Gastrocnemius medialis (tissue), 4 donors: ENCODE measurements around the gene FDXACB1. TPM values are rescaled to one million over a fixed set of nuclear protein-coding genes. Genes with fewer than 3 reads are reported as not detected.

Source experiments
- ATAC-seq, 2 donors: fragments of 150-250 bp; one replicate each; pipeline ENCODE4 v1.9.1; 2016
- DNase-seq, 2 donors: peaks; one replicate each; pipeline ENCODE4 v3.0.0-alpha.2; 2019
- H3K27ac ChIP-seq, 4 donors: fragments of 200-600 bp; sonication (generic); 1 replicate in 1 of 4; 2 replicates in 3 of 4; pipeline ENCODE4 v1.5.1; 2016 to 2018; ENCODE audit warnings: mild to moderate bottlenecking in 2 of 4, moderate library complexity in 1 of 4
- H3K27me3 ChIP-seq, 3 donors: fragments of 200-600 bp; sonication (generic) in 2 of 3; 1 replicate in 1 of 3; 2 replicates in 2 of 3; pipeline versions ENCODE4 v1.5.1 to v1.6.0; 2016 to 2019; ENCODE audit warnings: mild to moderate bottlenecking in 1 of 3, moderate library complexity in 1 of 3
- H3K36me3 ChIP-seq, 2 donors: fragments of 200-600 bp; sonication (generic) in 1 of 2; one replicate each; pipeline ENCODE4 v1.5.1; 2017 to 2018
- H3K4me1 ChIP-seq, 2 donors: fragments of 200-600 bp; sonication (generic) in 1 of 2; one replicate each; pipeline ENCODE4 v1.5.1; 2016 to 2017; ENCODE audit warnings: mild to moderate bottlenecking in 2 of 2
- H3K4me3 ChIP-seq, 4 donors: fragments of 200-600 bp; sonication (generic) in 3 of 4; 1 replicate in 1 of 4; 2 replicates in 3 of 4; pipeline ENCODE4 v1.5.1; 2016 to 2019; ENCODE audit warnings: mild to moderate bottlenecking in 2 of 4
- H3K9me3 ChIP-seq, 3 donors: fragments of 200-600 bp; sonication (generic) in 2 of 3; 1 replicate in 1 of 3; 2 replicates in 2 of 3; pipeline ENCODE4 v1.5.1; 2016 to 2019
- CTCF ChIP-seq, 5 experiments: fragments of 450-650 bp in 3 of 5; fragments of 200-600 bp in 2 of 5; sonication (generic) in 2 of 5; IDR thresholded peaks in 4 of 5; conservative IDR thresholded peaks in 1 of 5; 1 replicate in 4 of 5; 2 replicates in 1 of 5; pipeline ENCODE4 v1.5.1; 2016 to 2019; ENCODE audit warnings: antibody characterized with exemption in 5 of 5, mild to moderate bottlenecking in 3 of 5, moderate library complexity in 3 of 5
- POLR2A ChIP-seq, 2 donors: fragments of 450-650 bp; IDR thresholded peaks; one replicate each; pipeline ENCODE4 v1.6.1; 2017; ENCODE audit warnings: antibody characterized with exemption in 2 of 2, mild to moderate bottlenecking in 2 of 2, moderate library complexity in 2 of 2
- in situ Hi-C, 4 donors: fragments of 200-750 bp; cut with MboI; loops; one replicate each; pipeline versions ENCODE4 v1.15.0 to v1.8.0; 2017; ENCODE audit warnings: low sequenced_read_pairs in 4 of 4
- intact Hi-C: fragments of 100-400 bp; cut with DNase I; formaldehyde crosslinking; loops from one replicate; pipeline ENCODE4 v1.15.1; 2023; ENCODE audit warnings: low total_unique reads
- total RNA-seq, 4 donors: library from RNA; depleted of rRNA; stranded (reverse); fragments of >200 nt; gene quantifications; one replicate each; pipeline versions ENCODE4 v1.1.0 to v1.2.3, GENCODE V29; 2016

FDXACB1 gene
- total RNA-seq, 4 donors from 2014 or later = 0.11 to 0.91 (median 0.29) TPM

DNA sequence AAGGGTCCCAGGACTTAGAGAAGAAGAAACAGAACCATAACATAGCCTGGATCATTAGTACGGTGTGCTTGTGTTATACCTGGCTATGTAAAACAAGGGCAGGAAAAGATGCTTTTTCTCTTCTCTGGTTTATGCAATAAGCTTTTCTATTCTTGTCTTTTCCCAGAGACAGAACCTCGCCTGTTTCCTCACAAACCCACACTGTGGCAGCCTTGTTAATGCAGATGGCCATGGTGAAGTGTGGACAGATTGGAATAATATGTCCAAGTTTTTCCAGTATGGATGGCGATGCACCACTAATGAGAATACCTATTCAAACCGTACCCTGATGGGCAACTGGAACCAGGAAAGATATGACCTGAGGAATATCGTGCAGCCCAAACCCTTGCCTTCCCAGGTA lies 3.2 kb upstream of the FDXACB1 start:
- Histone ChIP-seq H3K4me3 (no peak overlapping the region), H3K36me3 (no peaks in the 10 kb centered on the region), H3K27ac (no peak overlapping the region), H3K4me1 (peaks cover 8 to 19% of the 10 kb centered on the region in 2 donors), H3K27me3 (no peaks in the 10 kb centered on the region), H3K9me3 (no peaks in the 10 kb centered on the region)
- intact Hi-C loops = no loop called here
- DNase-seq (no peak), ATAC-seq (no peak)
- in situ Hi-C loops = no loop called here
- TF ChIP-seq POLR2A (IDR thresholded peaks at IDR 0.05) (no peak), CTCF (IDR thresholded peaks at IDR 0.05 in 4 of 5, conservative IDR thresholded peaks at IDR 0.05 in 1 of 5) (no peak)

GRCh38 chr11:111879637-111879960 lies 634 bp upstream of the FDXACB1 start:
- in situ Hi-C loops = loop anchor here (5.0 to 10.0 kb wide), 6 partner anchors 33 to 205 kb away; partner anchors contain the start of genes CRYAB (in 1 of the 4), DIXDC1 (in 1 of the 4), HSPB2 (in 1 of the 4) and NKAPD1 (in 1 of the 4)
- intact Hi-C loops = loop anchor here (1.0 to 10.0 kb wide), 7 partner anchors 31 to 1435 kb away; partner anchors contain the start of genes CRYAB, SDHD, TIMM8B and TTC12
- TF ChIP-seq CTCF (IDR thresholded peaks at IDR 0.05 in 4 of 5, conservative IDR thresholded peaks at IDR 0.05 in 1 of 5) = no peak
- TF ChIP-seq POLR2A (IDR thresholded peaks at IDR 0.05) = no peak
- Histone ChIP-seq H3K4me1 (peaks cover 8 to 19% of the 10 kb centered on the region in 2 donors), H3K4me3 (peak overlapping the region; percentile 58 to 75 (median 68)), H3K27me3 (no peaks in the 10 kb centered on the region), H3K36me3 (no peaks in the 10 kb centered on the region), H3K27ac (peak overlapping the region; percentile 81 to 92 (median 88)), H3K9me3 (no peaks in the 10 kb centered on the region)
- peak; percentile 1 for ATAC-seq
- DNase-seq = no peak

- no peaks in the 10 kb centered on the region for H3K27me3 ChIP-seq
- in situ Hi-C loops (loop anchor here (5.0 to 10.0 kb wide), 6 partner anchors 34 to 206 kb away; partner anchors contain the start of genes CRYAB (in 1 of the 4), DIXDC1 (in 1 of the 4), HSPB2 (in 1 of the 4) and NKAPD1 (in 1 of the 4)), intact Hi-C loops (loop anchor here (2.0 to 10.0 kb wide), 6 partner anchors 32 to 1436 kb away; partner anchors contain the start of genes CRYAB, SDHD, TIMM8B and TTC12)
- peak overlapping the region; percentile 81 to 92 (median 88) for H3K27ac ChIP-seq
- ATAC-seq = peak; percentile 9 to 11
- H3K36me3 ChIP-seq = no peaks in the 10 kb centered on the region
- TF ChIP-seq CTCF (IDR thresholded peaks at IDR 0.05 in 4 of 5, conservative IDR thresholded peaks at IDR 0.05 in 1 of 5) = no peak
- DNase-seq = no peak
- peaks cover 8 to 19% of the 10 kb centered on the region in 2 donors for H3K4me1 ChIP-seq
- H3K9me3 ChIP-seq = no peaks in the 10 kb centered on the region
- peak overlapping the region; percentile 58 to 75 (median 68) for H3K4me3 ChIP-seq
Measured at GRCh38 chr11:111878385-111878848, 548 bp downstream of the FDXACB1 start.

DNA sequence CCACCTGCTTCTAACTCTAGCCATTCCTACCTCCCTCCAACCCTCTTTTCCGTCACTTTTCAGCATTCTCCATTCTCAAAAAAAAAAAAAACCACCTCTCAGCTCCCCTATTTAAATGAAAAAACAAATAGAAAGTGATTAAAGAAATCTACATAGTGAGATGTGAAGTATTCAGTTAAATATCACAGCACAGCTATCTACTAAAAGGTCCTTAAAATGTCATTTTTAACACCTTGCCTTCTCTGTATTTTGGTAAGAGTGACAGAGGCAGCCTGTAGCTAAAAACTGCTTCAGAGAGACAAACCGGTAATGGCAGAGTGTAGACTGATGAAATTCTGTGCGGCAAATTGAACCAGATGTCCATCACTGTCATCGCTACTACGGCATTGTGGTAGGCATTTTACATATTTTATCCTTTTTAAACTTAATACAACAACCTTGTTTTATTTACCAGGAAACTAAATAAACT lies 7.2 kb downstream of the FDXACB1 start:
- TF ChIP-seq CTCF (IDR thresholded peaks at IDR 0.05 in 4 of 5, conservative IDR thresholded peaks at IDR 0.05 in 1 of 5) (no peak), POLR2A (IDR thresholded peaks at IDR 0.05) (no peak)
- Histone ChIP-seq H3K27me3 (no peaks in the 10 kb centered on the region), H3K9me3 (no peaks in the 10 kb centered on the region), H3K4me3 (peak overlapping the region; percentile 78 to 96 (median 86)), H3K36me3 (peaks cover 0 to 28% of the 10 kb centered on the region in 2 donors), H3K27ac (peak overlapping the region; percentile 90 to 95 (median 93)), H3K4me1 (peaks cover 17 to 18% of the 10 kb centered on the region in 2 donors)
- ATAC-seq (peak; percentile 31 to 37), DNase-seq (no peak)
- in situ Hi-C loops = loop anchor here (10.0 kb wide), 5 partner anchors 63 to 213 kb away; partner anchors contain the start of genes DIXDC1 (in 1 of the 4), NKAPD1 (in 1 of the 4), PIH1D2 (in 1 of the 4) and SDHD (in 1 of the 4)
- intact Hi-C loops = loop anchor here (10.0 kb wide), 1 partner anchor 1443 kb away; the partner anchor contains the start of gene TTC12
